NCI-H446 (cell line): ENCODE data around the gene ALDH1A1.

Source experiments
- DNase-seq, 2 experiments: peaks; one replicate each; lab custom pipeline; 2025; lab: John Stamatoyannopoulos, UW

ALDH1A1 gene

DNA sequence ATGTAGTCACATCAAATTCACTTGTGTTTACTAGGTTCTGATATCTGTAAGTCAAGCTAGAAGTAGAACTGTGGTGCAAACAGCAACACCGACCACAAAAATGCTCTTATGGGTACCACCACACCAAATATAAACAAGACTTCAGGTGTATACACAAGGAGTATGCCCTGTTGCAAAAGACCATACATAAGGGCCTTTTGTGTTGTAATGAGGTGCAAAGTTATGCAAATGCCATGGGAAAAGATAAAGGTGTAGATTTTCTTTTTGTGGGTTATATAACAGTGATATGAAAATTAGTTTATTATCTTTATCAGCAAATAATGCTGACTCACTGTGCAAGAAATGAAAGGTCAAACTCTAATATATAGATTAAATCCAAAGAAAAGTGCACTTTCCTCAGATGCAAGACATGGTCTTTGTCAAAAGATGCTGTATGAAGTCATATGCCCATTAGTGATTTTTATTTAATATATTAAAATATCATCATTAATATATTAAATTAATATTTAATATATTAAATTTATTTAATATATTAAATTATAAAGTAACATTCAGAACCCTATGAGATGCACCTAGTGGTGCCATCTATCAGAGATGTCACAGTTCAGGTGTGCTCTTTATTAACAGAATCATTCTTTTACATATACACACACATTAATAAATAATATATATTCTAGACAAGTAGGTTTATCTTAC, 26.7 kb upstream of the ALDH1A1 start:
- no peak for DNase-seq

DNA sequence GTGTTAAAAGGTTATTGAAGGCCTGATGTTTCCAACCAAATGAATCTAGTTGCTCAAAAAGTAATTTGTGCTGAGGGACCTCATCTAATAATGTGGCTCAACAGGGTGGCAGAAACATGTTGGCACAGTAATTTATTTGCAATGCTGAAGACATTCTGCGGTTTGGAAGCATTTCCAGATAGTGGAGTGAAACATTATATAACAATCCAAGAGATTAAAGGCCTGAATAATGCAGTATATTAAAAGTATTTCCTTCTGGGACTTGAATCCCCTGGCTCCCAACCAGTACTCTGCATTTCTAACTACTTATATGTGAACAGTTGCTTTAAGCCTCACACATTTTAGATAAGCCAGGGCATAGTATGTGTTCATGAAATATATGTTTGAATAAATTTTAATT, 25.9 kb upstream of the ALDH1A1 start:
- no peak for DNase-seq

DNA sequence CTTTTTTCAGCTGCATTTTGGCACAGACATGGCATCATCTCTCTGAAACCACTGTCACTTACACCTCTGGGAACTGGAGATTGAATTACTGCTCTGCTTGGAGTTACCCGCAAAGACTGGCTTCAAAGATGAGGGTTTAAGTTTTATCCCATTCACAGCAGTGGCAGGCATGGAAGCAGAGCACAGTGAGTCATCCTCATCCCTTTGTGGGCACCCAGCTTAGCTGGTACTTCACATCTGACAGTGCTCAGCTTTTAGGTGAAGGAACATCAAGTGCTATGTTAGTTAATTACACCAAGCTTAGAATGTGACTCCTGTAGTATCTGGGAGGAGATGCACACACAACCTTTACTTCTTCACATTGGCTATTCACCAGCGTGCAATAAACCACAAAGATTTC, 24.8 kb upstream of the ALDH1A1 start:
- DNase-seq = no peak

DNA sequence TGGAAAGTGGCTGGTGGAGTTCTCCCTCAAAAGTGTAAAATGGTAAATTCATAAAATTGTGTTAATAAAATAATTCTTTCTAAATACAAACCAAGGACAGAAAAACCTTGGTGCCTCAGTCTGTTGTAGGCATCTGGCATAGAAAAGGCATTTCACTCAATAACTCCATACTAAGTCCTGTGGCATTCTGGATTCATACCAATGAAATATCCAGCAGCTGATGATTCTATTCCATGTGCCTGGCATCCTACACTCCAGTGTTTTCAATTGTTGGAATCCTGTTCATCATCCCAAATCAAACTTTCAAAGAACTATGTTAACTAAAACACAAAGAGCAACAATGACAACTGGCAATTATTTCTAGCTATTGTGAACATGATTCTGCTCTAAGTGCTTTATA, 21.6 kb upstream of the ALDH1A1 start:
- no peak for DNase-seq

DNA sequence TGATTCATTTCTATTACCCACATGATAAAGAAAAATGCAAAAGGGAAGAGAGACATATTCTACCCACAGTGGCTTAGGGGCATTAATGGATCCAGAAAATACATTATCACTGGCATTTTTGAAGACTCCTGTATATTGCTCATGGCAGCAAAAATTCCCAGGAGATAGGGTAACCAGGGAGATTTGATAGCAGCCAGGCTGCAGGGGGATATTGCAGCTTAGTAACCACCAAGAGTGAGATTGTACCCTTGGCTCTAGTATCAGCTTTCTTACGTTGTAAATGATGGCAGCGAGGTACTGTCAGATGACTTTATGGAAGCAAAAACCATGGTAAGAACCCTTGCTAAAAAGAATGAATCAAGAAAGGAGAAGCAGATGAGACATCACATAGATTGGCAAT, 19.8 kb upstream of the ALDH1A1 start:
- no peak for DNase-seq

DNA sequence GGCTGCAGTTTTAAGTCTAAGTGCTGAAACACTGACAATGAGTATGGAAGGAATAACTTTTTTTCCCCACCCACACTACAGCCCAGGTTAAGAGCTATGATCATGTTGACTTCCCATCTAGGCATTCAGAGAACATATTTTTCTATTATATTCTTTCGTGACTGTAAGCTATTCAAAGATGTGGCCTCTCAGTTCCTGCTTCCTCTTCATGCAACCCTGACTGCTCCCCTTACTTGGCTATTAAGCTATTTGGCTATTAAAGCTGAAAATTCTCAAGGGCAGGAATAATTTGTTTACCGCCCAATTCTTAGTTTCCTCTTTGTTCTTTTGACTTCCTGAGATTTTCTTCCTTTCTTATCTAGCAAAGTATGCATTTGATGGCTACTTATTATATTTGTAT, 18.6 kb upstream of the ALDH1A1 start:
- DNase-seq = no peak

DNA sequence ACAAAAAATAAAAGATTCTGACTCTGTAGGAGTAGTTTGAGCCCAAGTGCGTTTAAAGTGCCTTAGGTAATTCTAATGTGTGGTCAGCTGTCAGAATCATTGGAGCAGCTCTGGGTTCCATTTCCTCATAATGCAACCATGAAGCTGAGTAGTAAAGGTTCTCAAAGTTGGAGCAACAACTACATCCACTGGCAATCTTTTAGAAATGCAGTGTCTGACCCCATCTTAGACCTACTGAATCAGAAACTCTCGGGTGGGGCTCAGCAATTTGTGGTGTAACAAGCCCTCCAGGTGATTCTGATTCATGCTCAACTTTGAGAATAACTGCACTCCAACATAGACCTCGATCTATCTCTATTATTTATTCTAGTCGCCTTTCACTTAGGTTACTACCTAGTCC, 7.6 kb upstream of the ALDH1A1 start:
- DNase-seq = no peak

DNA sequence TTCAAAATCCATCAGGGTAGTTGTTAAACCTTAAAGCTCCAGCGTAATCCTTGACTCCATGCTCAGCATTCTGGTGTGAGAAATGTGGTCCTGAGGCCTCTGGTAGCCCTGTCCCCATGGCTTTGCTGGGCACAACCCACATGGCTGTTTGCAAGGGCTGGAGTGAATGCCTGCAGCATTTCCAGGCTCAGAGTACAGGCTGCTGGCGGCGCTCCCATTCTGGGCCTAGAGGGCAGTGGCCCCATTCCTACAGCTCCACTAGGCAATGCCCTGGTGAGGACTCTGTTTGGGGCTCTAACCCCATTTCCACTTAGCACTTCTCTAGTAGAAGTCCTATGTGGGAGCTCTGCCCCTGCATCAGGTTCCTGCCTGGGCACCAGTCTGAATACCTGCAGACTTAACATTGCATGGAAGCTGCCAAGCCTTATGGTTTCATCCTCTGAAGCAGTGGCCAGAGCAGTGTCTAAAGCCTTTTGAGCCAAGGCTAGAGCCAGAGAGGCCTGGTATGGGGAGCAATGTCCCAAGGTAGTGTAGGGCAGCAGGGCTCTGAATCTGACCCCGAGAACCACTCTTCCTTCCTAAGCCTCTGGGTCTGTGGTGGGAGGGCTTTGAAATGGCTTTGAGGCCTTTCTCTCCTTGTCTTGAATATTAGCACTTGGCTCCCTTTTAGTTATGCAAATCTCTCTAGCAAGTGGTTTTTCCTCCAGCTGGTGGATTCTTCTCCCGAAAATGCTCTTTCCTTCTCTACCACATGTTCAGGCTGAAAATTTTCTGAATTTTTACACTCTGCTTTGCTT, 5.8 kb upstream of the ALDH1A1 start:
- DNase-seq = no peak

DNA sequence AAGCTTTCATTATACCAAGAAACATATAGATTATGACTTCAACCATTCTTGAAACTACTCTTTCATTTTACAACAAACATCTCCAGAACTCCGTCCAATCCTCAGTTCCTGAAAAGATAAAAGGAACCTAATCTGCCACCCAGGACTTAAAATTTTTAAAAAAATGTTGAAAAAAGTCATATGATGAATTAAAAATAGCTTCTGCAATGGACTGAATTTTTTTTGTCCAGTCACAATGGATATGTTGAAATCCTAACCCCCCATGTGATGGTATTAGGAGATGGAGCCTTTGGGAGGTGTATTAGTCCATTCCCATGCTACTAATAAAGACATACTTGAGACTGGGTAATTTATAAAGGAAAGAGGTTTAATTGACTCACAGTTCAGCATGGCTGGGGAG, 2.7 kb upstream of the ALDH1A1 start:
- DNase-seq = no peak

DNA sequence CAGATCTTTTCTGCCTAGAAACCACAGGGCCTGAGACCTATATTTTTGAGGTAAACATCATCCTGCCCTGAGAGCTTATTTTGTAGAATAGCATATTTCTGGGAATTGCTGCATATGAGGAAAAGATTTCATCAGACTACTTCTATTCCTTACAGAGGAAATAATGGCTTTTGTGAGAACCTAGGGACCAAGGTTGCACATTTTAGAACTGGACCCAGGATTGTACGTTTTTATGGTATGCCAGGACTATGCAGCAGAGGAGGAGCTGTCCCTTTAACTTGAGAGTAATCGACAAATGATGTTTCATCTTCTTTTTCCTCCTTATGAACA, 2.2 kb upstream of the ALDH1A1 start:
- no peak for DNase-seq

DNA sequence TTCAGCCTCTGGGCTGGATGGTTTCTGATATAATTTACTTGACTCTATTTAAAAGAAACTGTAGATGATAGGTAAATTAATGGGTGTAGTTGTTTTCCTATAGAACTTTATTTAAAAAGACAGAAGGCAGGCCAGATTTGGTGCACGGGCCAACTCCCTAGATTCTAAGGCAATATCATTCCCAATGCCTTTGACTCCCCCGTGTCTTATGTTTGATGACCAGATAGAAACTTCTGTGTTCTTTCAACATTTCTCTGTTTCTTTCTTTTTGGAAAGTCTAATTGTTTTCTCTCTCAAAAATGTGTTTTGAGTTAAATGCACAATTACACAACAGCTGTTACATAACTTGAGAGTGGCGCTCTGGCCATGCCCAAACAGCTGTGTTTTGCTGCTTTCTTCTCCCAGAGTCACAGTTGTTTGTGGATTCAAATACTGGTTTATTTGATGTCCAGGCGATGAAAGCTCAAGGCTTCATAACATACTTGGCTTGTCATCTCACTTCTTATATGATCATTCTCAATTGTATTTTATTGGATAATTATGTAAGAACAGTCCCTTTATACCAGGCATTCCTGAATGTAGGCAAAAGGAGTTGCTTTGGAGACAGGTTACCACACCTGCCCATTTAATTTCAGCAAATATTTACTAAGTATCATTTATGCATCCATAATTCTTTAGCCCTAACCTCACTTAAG, 1.7 kb upstream of the ALDH1A1 start:
- no peak for DNase-seq

DNA sequence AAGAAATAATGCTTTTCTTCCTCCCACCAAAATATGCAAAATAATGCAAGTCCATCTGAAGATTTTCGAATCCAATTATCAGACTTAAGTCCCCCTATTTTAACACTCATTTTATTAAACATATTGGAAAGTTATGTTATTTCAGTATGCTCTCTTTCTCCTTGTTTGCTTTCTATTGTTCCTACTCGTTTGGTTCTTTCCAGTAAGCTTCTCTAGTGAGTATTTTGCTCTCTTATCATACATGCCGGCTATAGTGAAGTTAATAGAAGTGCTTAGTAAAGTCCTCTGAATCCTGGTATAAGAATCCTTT, 517 bp downstream of the ALDH1A1 start:
- no peak for DNase-seq

DNA sequence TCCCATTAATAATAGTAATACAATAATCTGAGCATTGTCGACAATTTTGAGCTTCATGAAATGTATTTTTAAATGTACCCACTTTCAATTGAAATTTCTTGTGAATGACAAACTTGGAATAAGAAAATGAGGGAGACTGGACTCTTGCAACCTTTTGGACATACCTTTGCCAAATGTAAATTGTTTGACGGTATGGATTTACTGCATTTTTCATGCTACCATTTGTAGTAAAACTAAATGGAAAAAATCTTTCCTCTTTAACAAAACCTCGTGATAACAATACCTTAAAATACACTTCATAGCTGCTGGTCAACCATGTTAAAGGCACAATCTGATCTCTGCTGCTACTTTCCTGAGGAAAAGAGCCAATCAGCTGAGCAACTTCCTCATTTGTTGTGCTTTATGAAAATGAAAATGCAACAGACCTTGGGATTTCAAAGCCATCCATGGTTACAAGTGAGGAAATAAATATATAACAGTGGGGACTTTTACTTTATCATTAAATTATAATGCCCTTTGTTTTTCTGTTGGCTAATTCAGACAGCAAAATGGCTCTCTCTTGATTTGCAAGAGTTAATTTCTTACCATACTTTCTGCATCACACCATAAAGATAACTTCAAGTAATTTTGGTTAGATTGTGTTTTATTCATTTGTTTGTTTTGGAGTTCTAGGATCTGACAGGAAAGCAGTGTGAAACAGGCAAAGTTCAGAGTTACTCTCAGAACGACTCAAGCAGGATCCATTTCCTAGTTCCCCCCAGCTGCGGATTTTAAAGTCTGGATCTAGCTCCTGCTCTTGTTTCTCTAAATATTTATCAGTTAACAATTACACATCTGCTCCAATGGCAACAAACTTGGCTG, 1.1 kb downstream of the ALDH1A1 start:
- no peak for DNase-seq

DNA sequence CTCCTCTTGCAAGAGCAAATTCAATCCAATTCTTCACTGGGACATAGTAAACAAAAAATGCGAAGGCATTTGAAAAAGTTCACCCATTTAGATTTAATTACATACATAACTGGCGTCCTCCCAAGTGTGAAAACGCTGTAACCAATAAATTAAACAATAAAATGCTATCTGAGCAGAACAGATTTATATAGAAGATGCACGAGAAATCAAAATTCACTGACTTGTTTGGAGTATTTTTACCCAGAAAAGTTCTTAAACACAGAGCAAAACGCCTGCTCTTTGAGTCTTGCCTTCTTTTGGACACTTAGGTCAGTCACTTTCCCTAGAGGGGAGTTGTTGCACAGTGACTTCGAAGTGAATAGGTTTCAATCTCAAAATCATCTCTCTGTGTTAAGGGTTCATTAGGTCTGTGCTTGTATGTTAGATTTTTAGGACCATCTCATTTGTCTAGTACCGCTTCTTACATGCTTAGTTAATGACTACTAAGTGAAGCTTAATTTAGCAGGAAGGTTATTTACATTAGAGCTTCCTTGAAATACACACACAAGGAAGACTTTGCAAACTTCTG, 1.9 kb downstream of the ALDH1A1 start:
- no peak for DNase-seq

DNA sequence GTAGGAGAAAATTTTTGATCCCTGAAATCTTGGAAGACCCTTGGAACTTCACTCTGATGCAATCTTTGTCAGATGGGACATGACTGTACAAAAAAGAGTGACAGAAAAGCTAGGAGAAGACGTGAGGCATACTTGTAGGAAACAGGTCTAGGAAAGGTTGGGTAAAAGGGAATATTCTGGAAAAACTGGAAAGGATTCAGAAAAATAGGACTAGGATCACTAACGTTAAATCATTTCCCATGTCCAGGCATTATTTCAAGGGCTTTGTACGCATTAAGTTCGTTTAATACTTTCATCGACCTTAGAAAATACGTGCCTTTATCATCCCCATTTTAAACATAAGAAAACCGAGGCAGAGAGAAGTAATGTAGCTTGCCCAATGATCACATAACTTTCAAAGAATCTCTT, 2.9 kb downstream of the ALDH1A1 start:
- no peak for DNase-seq

DNA sequence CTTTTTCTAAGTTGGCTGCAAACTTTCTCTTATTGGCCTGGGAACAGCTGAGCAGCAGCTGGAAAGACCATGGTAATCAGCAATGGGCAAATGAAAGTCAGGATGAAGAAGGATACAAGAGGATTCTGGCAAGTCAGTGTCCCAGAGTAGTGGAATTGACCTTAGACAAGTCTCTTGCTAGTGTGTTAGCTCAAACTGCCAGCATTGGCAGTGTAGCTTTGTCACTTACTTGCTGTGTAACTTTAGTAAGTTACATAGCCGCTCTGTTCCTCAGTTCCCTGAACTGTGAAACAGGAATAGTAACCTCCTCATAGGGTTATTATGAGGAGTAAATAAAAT, 3.6 kb downstream of the ALDH1A1 start:
- no peak for DNase-seq

DNA sequence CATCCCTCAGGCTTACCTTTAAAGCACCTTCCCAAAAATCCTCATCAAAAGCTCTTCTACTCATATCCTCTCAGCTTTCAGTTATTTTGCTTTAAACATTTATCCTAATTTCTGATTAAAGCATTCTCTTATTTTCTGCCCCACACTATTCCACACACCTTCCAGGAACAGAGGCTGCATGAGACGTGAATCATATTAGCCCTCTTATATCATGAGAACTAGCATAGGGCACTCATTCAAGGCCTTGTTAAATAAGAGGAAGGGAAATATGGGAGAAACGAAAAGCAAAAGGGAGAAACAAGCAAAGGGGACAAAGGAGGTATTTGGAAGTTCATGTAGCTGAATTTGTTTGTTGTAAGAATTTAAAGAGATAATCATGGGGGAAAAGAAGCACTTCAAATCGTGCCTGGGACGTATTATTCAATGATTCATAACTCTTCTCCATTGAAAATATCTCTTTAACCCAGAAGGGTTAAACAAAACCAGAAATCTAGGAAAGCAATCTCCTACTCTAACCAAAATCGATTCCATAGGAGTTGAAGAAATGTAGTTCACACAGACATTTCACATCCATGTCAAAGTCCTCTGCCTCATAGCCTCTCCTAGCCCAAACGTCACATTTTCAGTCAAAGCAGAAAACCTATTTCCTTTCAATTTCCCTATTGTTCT, 4.1 kb downstream of the ALDH1A1 start:
- no peak for DNase-seq

DNA sequence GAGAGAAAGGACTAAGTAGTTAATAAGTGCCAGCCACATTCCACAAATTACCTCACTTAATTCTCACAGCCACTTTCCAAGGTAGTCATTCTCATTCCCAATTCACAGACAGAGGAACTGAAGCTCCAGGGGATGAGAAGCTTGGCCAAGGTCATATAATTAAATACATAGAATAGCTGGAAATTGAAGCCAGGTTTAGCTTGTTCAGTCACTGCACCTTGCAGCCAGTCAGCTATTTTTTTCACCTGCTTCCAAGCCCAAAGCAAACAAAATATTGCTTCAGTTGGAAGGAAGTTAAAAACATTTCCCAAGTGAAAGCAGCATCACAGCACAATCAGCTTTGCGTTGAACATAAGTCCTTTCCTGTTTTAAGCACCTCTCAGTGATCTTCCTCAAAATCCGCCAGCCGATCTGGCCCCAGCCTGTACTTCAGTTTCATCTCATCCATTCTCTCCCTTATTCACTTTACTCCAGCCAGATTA, 4.8 kb downstream of the ALDH1A1 start:
- no peak for DNase-seq

DNA sequence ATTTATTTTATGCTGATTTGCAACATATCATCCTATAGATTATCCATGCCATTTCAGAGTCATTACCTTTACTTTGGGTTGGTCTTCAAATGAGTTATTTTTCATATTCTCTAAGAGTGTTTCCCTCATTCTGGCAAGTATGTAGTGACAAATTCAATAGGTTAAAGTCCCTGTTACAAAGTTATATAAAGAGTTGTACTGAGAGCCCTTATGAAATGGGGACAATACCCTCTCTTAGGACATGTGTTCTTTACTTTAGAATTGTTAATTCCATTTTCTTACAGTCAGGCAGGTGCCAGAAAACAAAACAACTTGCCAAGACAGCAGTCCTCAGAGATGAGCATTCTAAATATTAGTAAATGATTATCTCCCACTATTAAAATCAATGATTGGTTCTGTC, 6.0 kb downstream of the ALDH1A1 start:
- DNase-seq = no peak

DNA sequence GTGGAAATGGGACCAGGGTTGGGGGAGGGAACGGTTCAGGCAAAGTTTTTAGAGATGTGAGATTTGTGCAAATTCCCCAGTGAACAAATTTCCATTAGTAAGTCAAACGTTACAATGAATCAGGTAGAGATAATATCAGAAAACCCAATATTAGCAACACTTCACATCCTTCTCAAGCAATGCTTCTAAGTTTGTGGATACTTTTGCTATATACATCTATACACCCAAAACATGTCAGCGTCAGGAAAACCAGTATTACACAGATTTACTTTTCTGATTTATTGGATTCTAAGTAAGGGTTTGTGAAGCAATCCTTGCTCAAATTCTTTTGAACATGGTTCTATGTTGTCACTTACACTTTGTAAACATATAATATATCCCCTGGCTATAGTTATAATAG, 6.5 kb downstream of the ALDH1A1 start:
- DNase-seq = no peak

DNA sequence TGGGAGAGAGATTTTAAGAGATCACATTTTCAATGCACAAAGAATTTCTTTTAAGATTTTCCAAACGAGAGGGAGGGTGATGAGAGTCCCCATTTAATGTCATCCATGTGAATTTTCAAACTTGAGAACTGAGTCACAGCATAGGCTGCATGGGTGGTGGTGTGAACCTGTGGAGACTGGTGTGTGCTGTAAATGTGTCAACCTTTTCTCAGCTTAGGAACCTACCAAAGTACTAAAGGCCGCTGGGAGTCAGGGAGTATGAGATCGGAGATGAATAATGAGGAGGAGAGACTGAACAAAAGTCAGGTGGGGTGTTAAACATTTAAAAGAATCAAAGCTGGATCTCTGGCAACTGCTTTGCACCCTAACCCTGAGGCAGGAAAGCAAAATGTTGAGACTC, 7.5 kb downstream of the ALDH1A1 start:
- DNase-seq = no peak
